WERI-Rb-1 (cell line): ENCODE measurements around the gene UFD1.
"Not testable (repeated sequence)": the region's sequence is repeated elsewhere in the genome, so short reads cannot be mapped to it uniquely, and the experiment has no call there.

Source experiments
- DNase-seq: peaks from one replicate; pipeline ENCODE4 v3.0.0-alpha.2; 2020
- H3K27ac ChIP-seq: fragments of 250-450 bp; sonication (Bioruptor Pico); 2 replicates; pipeline ENCODE4 v1.5.1; 2020; ENCODE audit warnings: mild to moderate bottlenecking, moderate library complexity
- H3K27me3 ChIP-seq: fragments of 250-450 bp; sonication (Bioruptor Pico); 2 replicates; pipeline ENCODE4 v1.5.1; 2021; ENCODE audit warnings: mild to moderate bottlenecking, low read depth, moderate library complexity; ENCODE audit not compliant: insufficient read depth, severe bottlenecking
- H3K36me3 ChIP-seq: fragments of 250-450 bp; sonication (Bioruptor Pico); 2 replicates; pipeline ENCODE4 v1.5.1; 2020; ENCODE audit warnings: mild to moderate bottlenecking, moderate library complexity
- H3K4me3 ChIP-seq: 2 replicates; pipeline ENCODE4 v1.5.1; 2011; ENCODE audit warnings: low read depth, mild to moderate bottlenecking, control low read depth, low read length
- H3K9me3 ChIP-seq: fragments of 250-450 bp; sonication (Bioruptor Pico); 2 replicates; pipeline ENCODE4 v1.5.1; 2021; ENCODE audit warnings: mild to moderate bottlenecking, moderate library complexity; ENCODE audit not compliant: severe bottlenecking
- CTCF ChIP-seq: IDR thresholded peaks from 2 replicates; pipeline ENCODE4 v1.5.1; 2011; ENCODE audit warnings: low read depth, mild to moderate bottlenecking, control low read depth, inconsistent platforms, low read length

The UFD1 gene

GRCh38 chr22:19448076-19448607 lies 30.9 kb downstream of the UFD1 start:
- TF ChIP-seq CTCF, result no peak
- peak overlapping the region; percentile 76 for H3K4me3 ChIP-seq
- peak overlapping the region; percentile 98 for H3K27ac ChIP-seq
- H3K36me3 ChIP-seq, result peaks cover 68% of the 10 kb centered on the region
- H3K9me3 ChIP-seq, result no peaks in the 10 kb centered on the region
- H3K27me3 ChIP-seq, result no peaks in the 10 kb centered on the region
- DNase-seq, result peak; percentile 74

GRCh38 chr22:19447330-19448075 lies 31.5 kb downstream of the UFD1 start, which contains the start of gene C22orf39:
Gene C22orf39, minus strand, starts transcription at chr22:19447711. Its CDS starts 23 bp downstream, at chr22:19447688.
- TF ChIP-seq CTCF, result no peak
- DNase-seq, result peak; percentile 93
- Histone ChIP-seq H3K36me3 (peaks cover 62% of the 10 kb centered on the region), H3K27ac (peak within 1 kb of the TSS; percentile 98), H3K27me3 (no peaks in the 10 kb centered on the region), H3K4me3 (peak within 1 kb of the TSS; percentile 76), H3K9me3 (no peaks in the 10 kb centered on the region)

- no peaks in the 10 kb centered on the region for H3K27me3 ChIP-seq
- no peak for TF ChIP-seq CTCF
- no peaks in the 10 kb centered on the region for H3K9me3 ChIP-seq
- DNase-seq, result no peak
- peak overlapping the region; percentile 98 for H3K27ac ChIP-seq
- peaks cover 62% of the 10 kb centered on the region for H3K36me3 ChIP-seq
- peak overlapping the region; percentile 76 for H3K4me3 ChIP-seq
Observed at GRCh38 chr22:19446603-19447329, 32.2 kb downstream of the UFD1 start.

GRCh38 chr22:19445279-19445982 lies 33.6 kb downstream of the UFD1 start:
- peaks cover 60% of the 10 kb centered on the region for H3K36me3 ChIP-seq
- not testable (repeated sequence) for H3K4me3 ChIP-seq, DNase-seq

GRCh38 chr22:19443544-19444211 lies 35.3 kb downstream of the UFD1 start:
- no peak for DNase-seq
- H3K27ac ChIP-seq, result no peak overlapping the region
- H3K9me3 ChIP-seq, result no peaks in the 10 kb centered on the region
- no peaks in the 10 kb centered on the region for H3K27me3 ChIP-seq
- H3K36me3 ChIP-seq, result peaks cover 52% of the 10 kb centered on the region
- TF ChIP-seq CTCF, result no peak
- no peak overlapping the region for H3K4me3 ChIP-seq

More at GRCh38 chr22:19445279-19445982, 33.6 kb downstream of the UFD1 start:
- H3K9me3 ChIP-seq, H3K27ac ChIP-seq, H3K27me3 ChIP-seq: not testable (repeated sequence)
